ENCODE data around the gene HDC. TPM values are rescaled to one million over a fixed set of nuclear protein-coding genes. Genes with fewer than 3 reads are reported as not detected.

The HDC gene
- total RNA-seq, 1 experiment from 2014 or later = not detected

DNA sequence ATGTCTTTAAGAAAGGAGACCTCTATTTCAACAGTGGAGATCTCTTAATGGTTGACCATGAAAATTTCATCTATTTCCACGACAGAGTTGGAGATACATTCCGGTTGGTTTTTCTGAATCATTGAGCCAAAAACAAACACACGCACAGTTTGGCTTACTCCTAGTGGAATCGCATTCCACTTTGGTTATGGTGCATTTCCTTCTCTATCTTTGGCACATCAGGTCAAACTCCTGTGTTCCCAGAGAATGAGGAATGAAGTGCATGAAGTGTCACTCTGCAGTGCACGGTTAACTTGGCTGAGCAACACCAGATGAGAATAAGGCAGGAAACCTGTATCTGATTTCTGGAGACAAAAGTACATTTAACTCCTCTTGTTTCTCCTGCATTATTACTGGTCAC is 38.5 kb downstream of the HDC start:
- peak; percentile 89 for DNase-seq (ENCODE audit: low read depth)

GRCh38 chr15:50225938-50226337 is 39.6 kb downstream of the HDC start:
- DNase-seq (ENCODE audit: low read depth) = no peak

GRCh38 chr15:50225057-50225456 is 40.5 kb downstream of the HDC start:
- DNase-seq (ENCODE audit: low read depth) = no peak

GRCh38 chr15:50224606-50225005 is 40.9 kb downstream of the HDC start:
- no peak for DNase-seq (ENCODE audit: low read depth)

DNA sequence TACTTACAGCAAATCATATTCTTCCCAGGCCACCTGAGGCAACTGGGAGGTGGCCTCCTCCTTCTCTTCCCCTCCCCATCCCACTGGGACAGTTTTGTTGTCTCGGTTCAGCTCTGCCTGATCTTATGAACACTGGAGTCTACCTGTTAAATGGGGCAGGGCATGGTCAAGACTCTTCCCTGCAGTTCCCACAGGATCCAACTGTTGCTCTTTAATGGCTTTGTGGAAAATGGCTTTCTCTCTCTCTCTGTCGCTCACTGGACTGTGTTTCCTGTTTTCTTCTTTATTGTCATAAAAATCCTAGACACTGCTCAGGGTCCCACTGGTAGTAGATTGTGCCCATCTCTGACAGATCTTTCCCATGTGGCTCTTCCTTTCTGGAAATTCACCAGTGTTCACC is 43.3 kb downstream of the HDC start:
- no peak for DNase-seq (ENCODE audit: low read depth)

DNA sequence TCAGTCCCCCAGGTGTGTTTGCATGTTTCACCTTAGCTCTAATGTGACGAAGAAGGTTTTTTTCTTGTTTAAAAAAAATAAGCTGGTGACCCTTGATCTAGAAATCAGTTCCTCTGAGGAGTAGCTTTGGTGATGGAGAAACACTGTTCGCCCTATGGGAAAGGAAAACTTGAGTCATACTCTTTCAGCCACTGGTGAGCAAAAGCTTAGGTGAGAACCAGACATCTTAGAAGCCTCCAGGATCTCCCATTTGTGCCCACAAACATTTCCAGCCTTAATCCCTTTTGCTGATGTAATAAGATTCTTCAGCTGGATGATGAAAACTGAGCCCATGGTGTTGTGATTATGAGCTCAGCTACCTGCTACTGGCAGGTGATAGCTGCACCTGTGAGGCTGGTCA is 45.7 kb downstream of the HDC start:
- no peak for DNase-seq (ENCODE audit: low read depth)

GRCh38 chr15:50218691-50219090 is 46.8 kb downstream of the HDC start:
- no peak for DNase-seq (ENCODE audit: low read depth)

DNA sequence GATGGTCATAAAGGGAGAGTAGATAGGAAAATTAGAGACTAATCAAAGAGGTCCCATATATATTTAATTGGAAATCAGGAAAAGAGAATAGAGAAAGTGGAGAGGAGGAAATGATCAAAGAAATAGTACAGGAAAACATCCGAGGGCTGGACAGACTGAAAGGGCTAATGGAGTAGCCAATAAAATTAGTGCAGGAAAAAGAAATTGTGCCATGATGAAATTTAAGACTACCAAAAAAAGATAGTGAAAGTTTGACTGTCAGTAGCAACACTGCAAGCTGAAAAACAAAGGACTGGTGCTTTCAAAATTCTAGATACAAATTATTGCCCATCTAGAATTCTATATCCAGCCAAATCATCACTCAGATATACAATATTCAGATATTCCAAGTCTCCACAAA is 47.2 kb downstream of the HDC start:
- DNase-seq (ENCODE audit: low read depth) = no peak

DNA sequence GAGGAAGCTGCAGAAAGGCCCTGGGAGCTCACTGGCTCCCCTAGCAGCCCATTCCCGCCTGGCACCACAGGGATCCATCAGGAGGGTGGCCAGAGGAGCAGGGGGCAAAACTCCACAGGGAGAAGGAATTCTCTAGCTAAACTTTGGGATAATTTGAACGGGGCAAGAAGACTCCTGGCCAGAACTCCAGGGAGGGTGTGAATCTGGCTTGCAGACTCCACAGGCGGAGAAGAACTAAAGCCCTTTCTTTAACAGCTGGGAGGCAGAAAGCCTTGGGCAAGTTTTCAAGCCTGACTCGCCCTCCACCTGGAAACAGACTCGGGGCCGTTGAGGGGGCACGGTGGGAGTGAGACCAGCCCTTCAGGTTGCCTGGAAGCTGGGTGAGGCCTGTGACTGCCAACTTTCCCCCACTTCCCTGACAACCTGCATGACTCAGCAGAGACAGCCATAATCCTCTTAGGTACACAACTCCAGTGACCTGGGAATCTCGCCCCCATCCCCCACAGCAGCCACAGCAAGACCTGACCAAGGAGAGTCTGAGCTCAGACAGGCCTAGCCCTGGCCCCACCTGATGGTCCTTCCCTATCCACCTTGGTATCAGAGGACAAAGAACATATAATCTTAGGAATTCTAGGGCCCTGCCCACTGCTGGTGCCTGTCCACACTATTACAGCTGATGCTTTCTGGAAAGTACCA is 54.9 kb downstream of the HDC start:
- no peak for DNase-seq (ENCODE audit: low read depth)

DNA sequence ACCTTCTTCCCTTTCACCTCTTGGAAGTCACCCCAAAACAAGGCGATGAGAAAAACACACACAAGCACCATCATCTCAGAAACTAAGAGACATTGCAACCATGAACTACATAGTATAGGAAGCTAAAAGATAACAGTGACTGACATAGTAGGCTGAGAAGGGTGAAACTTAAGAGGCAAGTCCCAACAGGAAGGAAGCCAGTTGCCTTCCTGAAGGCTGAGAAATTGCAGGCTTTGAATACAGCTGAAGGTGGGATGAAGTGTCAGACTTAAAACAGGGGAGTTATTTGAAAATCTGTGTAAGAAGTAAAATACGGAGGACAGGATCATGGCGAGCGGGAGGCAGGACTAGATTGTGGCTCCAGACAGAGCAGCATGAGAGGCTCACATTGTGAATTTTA is 55.7 kb downstream of the HDC start:
- DNase-seq (ENCODE audit: low read depth) = no peak

- no peak for DNase-seq (ENCODE audit: low read depth)
Observed at GRCh38 chr15:50206020-50206419, 59.5 kb downstream of the HDC start.

- DNase-seq (ENCODE audit: low read depth) = no peak
Observed at GRCh38 chr15:50202003-50202402, 63.5 kb downstream of the HDC start.

- no peak for DNase-seq (ENCODE audit: low read depth)
Observed at GRCh38 chr15:50192926-50193620, 72.5 kb downstream of the HDC start.

- DNase-seq (ENCODE audit: low read depth) = no peak
Observed at GRCh38 chr15:50192164-50192563, 73.4 kb downstream of the HDC start.

Other genes starting within 250 kb of the HDC start
- gene ATP8B4, start 146.5 kb downstream of the HDC start, total RNA-seq (2014; rRNA removed; shearing (Covaris generic)) = 0.29 and 0.36 TPM in 2 replicates
- gene SLC27A2, start 83.5 kb downstream of the HDC start, total RNA-seq (2014; rRNA removed; shearing (Covaris generic)) = 0.39 TPM in 1 of 2 replicates, not detected in the other
- gene GABPB1, start 89.5 kb upstream of the HDC start, total RNA-seq (2014; rRNA removed; shearing (Covaris generic)) = 67.2 and 78.1 TPM in 2 replicates
- 65.2 and 74.4 TPM in 2 replicates for gene USP8, start 158.7 kb upstream of the HDC start, total RNA-seq (2014; rRNA removed; shearing (Covaris generic))